Endothelial cell of umbilical vein (primary cell): ENCODE data around the gene DNAJC11. TPM values are rescaled to one million over a fixed set of nuclear protein-coding genes. Genes with fewer than 3 reads are reported as not detected.

Experiments used
- BruUV-seq: library from RNA; stranded (reverse); fragments of 400-500 nt; replicated peaks from 2 replicates; lab custom pipeline; 2021; lab: Mats Ljungman, UMichigan
- CTCF ChIA-PET: fragments of 300-600, 350-600 bp; sonication (Branson Sonifier 250); formaldehyde crosslinking; loops from one replicate; lab custom pipeline; 2021; ENCODE audit warnings: antibody characterized with exemption, inconsistent platforms; lab: Charles Lee
- POLR2A ChIA-PET: fragments of 300-600, 350-600 bp; sonication (Branson Sonifier 250); formaldehyde crosslinking; loops from one replicate; lab custom pipeline; 2021; ENCODE audit warnings: antibody characterized with exemption, inconsistent platforms; lab: Charles Lee
- DNase-seq: peaks from one replicate; pipeline ENCODE4 v3.0.0-alpha.2; 2011; ENCODE audit warnings: low read depth, low spot score
- FAIRE-seq: peaks from 2 replicates; lab custom pipeline; 2011; peaks lifted over from hg19 to GRCh38; lab: Jason Lieb, UNC
- H2AFZ ChIP-seq: 2 replicates; pipeline ENCODE4 v1.6.0; 2012; ENCODE audit warnings: low read depth, low read length, control low read depth, inconsistent platforms
- H3K27ac ChIP-seq: 2 replicates; pipeline ENCODE4 v1.5.1; 2011; ENCODE audit warnings: low read depth, mild to moderate bottlenecking, control low read depth, low read length, moderate library complexity; ENCODE audit not compliant: insufficient read depth
- H3K27me3 ChIP-seq, 2 experiments: 2 replicates each; pipeline versions ENCODE4 v1.6.0 to v1.6.1; 2011; ENCODE audit warnings: low read length in 2 of 2, mixed read lengths in 1 of 2; ENCODE audit not compliant: control insufficient read depth in 2 of 2, insufficient read depth in 2 of 2
- H3K36me3 ChIP-seq, 2 experiments: 2 replicates in 1 of 2; 3 replicates in 1 of 2; pipeline ENCODE4 v1.5.1; 2011; ENCODE audit warnings: low read length in 2 of 2, mild to moderate bottlenecking in 1 of 2, moderate library complexity in 1 of 2; ENCODE audit not compliant: control insufficient read depth in 2 of 2, insufficient read depth in 2 of 2; ENCODE audit errors: extremely low read depth in 1 of 2
- H3K4me1 ChIP-seq: 3 replicates; pipeline ENCODE4 v1.5.1; 2011; ENCODE audit warnings: mild to moderate bottlenecking, low read length; ENCODE audit not compliant: control insufficient read depth, insufficient read depth; ENCODE audit errors: extremely low read depth
- H3K4me2 ChIP-seq: 2 replicates; pipeline ENCODE4 v1.6.1; 2011; ENCODE audit warnings: low read length, control low read depth, mixed read lengths; ENCODE audit not compliant: insufficient read depth
- H3K4me3 ChIP-seq, 3 experiments: fragments of 200-600 bp in 1 of 3; sonication (generic), shearing (Covaris generic) in 1 of 3; replicated peaks in 1 of 3; 2 replicates each; pipeline ENCODE4 v1.5.1; 2011 to 2016; ENCODE audit warnings: control low read depth in 3 of 3, low read length in 3 of 3, mild to moderate bottlenecking in 2 of 3, inconsistent platforms in 1 of 3, low read depth in 1 of 3, moderate library complexity in 1 of 3; ENCODE audit not compliant: insufficient read depth in 1 of 3
- H3K79me2 ChIP-seq: 2 replicates; pipeline ENCODE4 v1.6.0; 2012; ENCODE audit warnings: low read length, inconsistent platforms; ENCODE audit not compliant: control insufficient read depth, insufficient read depth
- H3K9ac ChIP-seq: replicated peaks from 2 replicates; pipeline ENCODE3; 2011; ENCODE audit warnings: low read length, control low read depth; ENCODE audit not compliant: insufficient read depth; ENCODE audit errors: extremely low read depth
- H3K9me1 ChIP-seq: replicated peaks from 3 replicates; pipeline ENCODE4 v1.6.0; 2011; ENCODE audit warnings: mild to moderate bottlenecking, low read length; ENCODE audit not compliant: control insufficient read depth, insufficient read depth; ENCODE audit errors: extremely low read depth
- H3K9me3 ChIP-seq: replicated peaks from 2 replicates; pipeline ENCODE4 v1.5.1; 2012; ENCODE audit warnings: low read length, inconsistent platforms; ENCODE audit not compliant: control insufficient read depth, insufficient read depth
- H4K20me1 ChIP-seq: replicated peaks from 2 replicates; pipeline ENCODE3; 2011; ENCODE audit warnings: mild to moderate bottlenecking, low read length; ENCODE audit not compliant: control insufficient read depth, insufficient read depth; ENCODE audit errors: extremely low read depth
- EZH2 ChIP-seq: IDR thresholded peaks from 2 replicates; pipeline ENCODE4 v1.6.1; 2012; ENCODE audit warnings: borderline replicate concordance, low read depth, mild to moderate bottlenecking, moderate library complexity, low read length, inconsistent platforms; ENCODE audit not compliant: severe bottlenecking
- FOS ChIP-seq: IDR thresholded peaks from 2 replicates; pipeline ENCODE4 v1.6.1; 2011; ENCODE audit warnings: mild to moderate bottlenecking, low read length, moderate library complexity, borderline replicate concordance; ENCODE audit not compliant: insufficient read depth
- GATA2 ChIP-seq: IDR thresholded peaks from 2 replicates; pipeline ENCODE4 v1.7.0; 2011; ENCODE audit warnings: low read depth, mild to moderate bottlenecking, moderate library complexity, mixed read lengths, low read length; ENCODE audit not compliant: insufficient read length, insufficient read depth
- JUN ChIP-seq: IDR thresholded peaks from 2 replicates; pipeline ENCODE4 v1.6.1; 2011; ENCODE audit warnings: borderline replicate concordance, low read depth; ENCODE audit not compliant: insufficient read length, insufficient read depth
- MAX ChIP-seq: IDR thresholded peaks from 2 replicates; pipeline ENCODE4 v1.6.1; 2011; ENCODE audit not compliant: insufficient read depth, insufficient read length
- MYC ChIP-seq: IDR thresholded peaks from one replicate; pipeline ENCODE4 v1.6.1; 2011; ENCODE audit warnings: mild to moderate bottlenecking, low read depth, low read length
- POLR2A ChIP-seq: IDR thresholded peaks from 2 replicates; pipeline ENCODE4 v1.6.1; 2012; ENCODE audit warnings: low read depth, mild to moderate bottlenecking, control low read depth, low read length
- POLR2AphosphoS5 ChIP-seq: IDR thresholded peaks from 2 replicates; pipeline ENCODE4 v1.6.1; 2012; ENCODE audit warnings: low read depth, mild to moderate bottlenecking, control low read depth, low read length, moderate library complexity; ENCODE audit not compliant: insufficient read depth
- dilution Hi-C: fragments of 300-500 bp; cut with MboI; formaldehyde crosslinking; loops from one replicate; pipeline ENCODE4 v1.15.0; 2019; ENCODE audit warnings: low sequenced_read_pairs; ENCODE audit not compliant: extremely low pct_ligation_motif_present
- intact Hi-C: fragments of 100-400 bp; cut with micrococcal nuclease; formaldehyde crosslinking; loops from one replicate; pipeline ENCODE4 v1.10.0; 2022
- polyA plus RNA-seq, 4 experiments: library from polyadenylated mRNA; depleted of rRNA in 3 of 4; stranded (reverse) in 3 of 4; unstranded in 1 of 4; fragments of >200 nt; gene quantifications; 2 replicates each; pipeline versions ENCODE4 v1.2.1 to v1.2.3, GENCODE V29; 2011 to 2012; ENCODE audit warnings: missing spikeins in 1 of 4
- total RNA-seq: library from RNA; stranded (reverse); gene quantifications from 2 replicates; pipeline ENCODE4 v1.2.3, GENCODE V29; 2021

The DNAJC11 gene
- total and polyA plus RNA-seq, 2 donors (not counting 3 experiments of a cell fraction or from before 2014, with no cell fraction given): 31.1 to 64.3 TPM

GRCh38 chr1:6695868-6696267, 5.7 kb downstream of the DNAJC11 start:
- Histone ChIP-seq H3K27ac (no peak overlapping the region), H3K9me3 (no peaks in the 10 kb centered on the region), H3K79me2 (peaks cover 54% of the 10 kb centered on the region), H3K4me2 (no peak overlapping the region), H3K4me1 (peaks cover 7% of the 10 kb centered on the region), H3K4me3 (no peak overlapping the region), H3K9ac (no peak overlapping the region), H4K20me1 (peaks cover 3% of the 10 kb centered on the region), H3K27me3 (no peaks in the 10 kb centered on the region), H2AFZ (no peak overlapping the region), H3K36me3 (no peaks in the 10 kb centered on the region), H3K9me1 (no peaks in the 10 kb centered on the region)
- DNase-seq: no peak
- dilution Hi-C loops (no loop called here), intact Hi-C loops (no loop called here)
- BruUV-seq: no TSS peak
- POLR2A ChIA-PET: no interaction called here
- no peak for FAIRE-seq
- TF ChIP-seq POLR2A (no peak), POLR2AphosphoS5 (no peak), MAX (no peak), EZH2 (no peak), FOS (no peak), GATA2 (no peak)
- CTCF ChIA-PET: no interaction called here

GRCh38 chr1:6694121-6694713, 7.4 kb downstream of the DNAJC11 start:
- dilution Hi-C loops (no loop called here), intact Hi-C loops (no loop called here)
- BruUV-seq: no TSS peak
- DNase-seq (no peak), FAIRE-seq (no peak)
- Histone ChIP-seq H3K4me3 (no peak overlapping the region), H3K36me3 (no peaks in the 10 kb centered on the region), H3K27me3 (no peaks in the 10 kb centered on the region), H3K79me2 (peaks cover 45% of the 10 kb centered on the region), H3K4me1 (peaks cover under 1% of the 10 kb centered on the region), H3K9me3 (no peaks in the 10 kb centered on the region), H3K4me2 (no peak overlapping the region), H3K27ac (no peak overlapping the region), H2AFZ (no peak overlapping the region), H3K9me1 (no peaks in the 10 kb centered on the region), H4K20me1 (peaks cover 3% of the 10 kb centered on the region), H3K9ac (no peak overlapping the region)
- ChIA-PET CTCF (no interaction called here), POLR2A (no interaction called here)
- TF ChIP-seq JUN (no peak), POLR2A (no peak), POLR2AphosphoS5 (no peak), FOS (no peak), GATA2 (no peak), MYC (no peak), EZH2 (no peak), MAX (no peak)
